OCI-LY7 (cell line): ENCODE measurements around the gene USP17L12.
"Not testable (repeated sequence)": the region's sequence is repeated elsewhere in the genome, so short reads cannot be mapped to it uniquely, and the experiment has no call there.

ENCODE experiments used
- EZH2phosphoT487 ChIP-seq: fragments of 200-600 bp; sonication (generic); IDR thresholded peaks from 2 replicates; pipeline ENCODE4 v1.6.1; 2018; ENCODE audit warnings: low read depth, borderline replicate concordance, mild to moderate bottlenecking, mixed run types, antibody characterized with exemption, low read length, moderate library complexity, mixed read lengths
- TF ChIP-seq, protein P1 (sequence below): fragments of 200-600 bp; sonication (generic); conservative IDR thresholded peaks from 2 replicates; pipeline ENCODE4 v1.5.1; 2014; ENCODE audit warnings: mild to moderate bottlenecking, antibody characterized with exemption, low read length, moderate library complexity, mixed read lengths

DNA sequence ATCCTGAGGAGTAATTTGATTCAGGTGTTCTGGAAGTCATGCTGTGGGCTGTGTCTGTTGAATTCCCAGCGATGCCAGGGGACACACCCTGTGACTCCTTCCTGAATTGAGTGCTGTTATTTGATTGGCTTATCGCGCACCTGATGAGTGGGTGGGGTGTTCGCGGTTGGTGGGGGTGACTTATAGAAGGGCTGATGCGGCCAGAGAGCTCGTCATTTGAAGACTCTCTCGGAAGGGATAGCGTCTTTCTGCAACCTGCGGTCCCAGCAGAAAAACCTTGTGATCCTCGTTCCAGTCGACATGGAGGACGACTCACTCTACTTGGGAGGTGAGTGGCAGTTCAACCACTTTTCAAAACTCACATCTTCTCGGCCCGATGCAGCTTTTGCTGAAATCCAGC, 37.9 kb downstream of the USP17L12 start, which contains the start of gene USP17L20:
- TF ChIP-seq, protein P1, sequence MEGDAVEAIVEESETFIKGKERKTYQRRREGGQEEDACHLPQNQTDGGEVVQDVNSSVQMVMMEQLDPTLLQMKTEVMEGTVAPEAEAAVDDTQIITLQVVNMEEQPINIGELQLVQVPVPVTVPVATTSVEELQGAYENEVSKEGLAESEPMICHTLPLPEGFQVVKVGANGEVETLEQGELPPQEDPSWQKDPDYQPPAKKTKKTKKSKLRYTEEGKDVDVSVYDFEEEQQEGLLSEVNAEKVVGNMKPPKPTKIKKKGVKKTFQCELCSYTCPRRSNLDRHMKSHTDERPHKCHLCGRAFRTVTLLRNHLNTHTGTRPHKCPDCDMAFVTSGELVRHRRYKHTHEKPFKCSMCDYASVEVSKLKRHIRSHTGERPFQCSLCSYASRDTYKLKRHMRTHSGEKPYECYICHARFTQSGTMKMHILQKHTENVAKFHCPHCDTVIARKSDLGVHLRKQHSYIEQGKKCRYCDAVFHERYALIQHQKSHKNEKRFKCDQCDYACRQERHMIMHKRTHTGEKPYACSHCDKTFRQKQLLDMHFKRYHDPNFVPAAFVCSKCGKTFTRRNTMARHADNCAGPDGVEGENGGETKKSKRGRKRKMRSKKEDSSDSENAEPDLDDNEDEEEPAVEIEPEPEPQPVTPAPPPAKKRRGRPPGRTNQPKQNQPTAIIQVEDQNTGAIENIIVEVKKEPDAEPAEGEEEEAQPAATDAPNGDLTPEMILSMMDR: not testable (repeated sequence)
- TF ChIP-seq EZH2phosphoT487: not testable (repeated sequence)
